Stimulated activated CD4-positive, alpha-beta T cell treated with anti-CD3 and anti-CD28 coated beads, Interleukin-4, amount 100 ng/mL, for 1 hour (primary cell): Measurements from ENCODE around the gene DNAJC11.
"Not testable (repeated sequence)": the region's sequence is repeated elsewhere in the genome, so short reads cannot be mapped to it uniquely, and the experiment has no call there.

Experiments used
- DNase-seq: peaks from one replicate; pipeline ENCODE4 v3.0.0-alpha.2; 2020

Gene DNAJC11

DNA sequence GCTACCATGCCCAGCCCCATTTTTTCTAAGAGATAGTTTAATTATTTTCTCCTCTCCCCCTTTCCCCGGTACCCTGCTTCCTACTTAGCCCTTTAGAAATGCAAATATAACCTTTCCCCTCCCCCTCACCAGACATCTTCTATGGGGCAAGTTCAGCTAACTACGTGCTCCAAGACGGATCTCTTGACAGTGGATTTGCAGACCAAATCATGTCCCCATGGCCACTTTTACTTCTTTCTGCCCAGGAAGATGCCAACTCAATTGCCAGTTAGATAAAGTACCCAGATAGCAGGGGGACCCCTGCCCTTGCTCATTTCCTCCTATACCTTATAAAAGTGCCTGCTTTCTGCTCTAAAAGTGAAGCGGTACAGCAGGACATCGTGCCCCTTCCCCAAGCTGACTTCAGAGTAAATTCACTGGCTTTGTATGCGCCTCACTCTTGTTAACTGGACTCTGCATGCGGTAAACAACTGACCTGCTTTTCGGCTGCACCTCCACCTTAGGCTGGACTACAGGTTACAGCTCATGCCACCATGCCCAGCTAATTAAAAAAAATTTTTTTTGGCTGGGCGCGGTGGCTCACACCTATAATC, 7.4 kb downstream of the DNAJC11 start:
- DNase-seq, result no peak

- DNase-seq, result no peak
Measured at GRCh38 chr1:6692956-6693355, 8.7 kb downstream of the DNAJC11 start.

DNA sequence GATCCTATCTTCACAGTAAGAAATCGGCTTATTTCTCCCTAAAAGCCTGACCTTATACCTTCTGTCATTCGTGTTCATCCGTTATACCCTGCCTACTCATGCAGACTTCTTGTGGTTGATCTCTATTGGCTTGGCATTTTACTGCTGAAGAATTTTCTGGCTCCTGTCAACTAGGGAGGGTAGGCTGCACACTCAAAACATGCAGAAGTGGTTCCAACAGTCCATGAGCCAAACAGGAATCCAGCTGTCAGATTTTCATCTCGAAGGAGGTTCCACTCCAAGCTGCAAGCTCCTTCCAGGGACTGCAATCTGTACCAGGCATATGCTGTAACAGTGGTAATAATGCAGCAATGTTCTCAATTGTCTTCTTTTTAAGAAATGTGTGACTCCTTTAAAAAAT, 10.1 kb downstream of the DNAJC11 start:
- DNase-seq, result no peak

DNA sequence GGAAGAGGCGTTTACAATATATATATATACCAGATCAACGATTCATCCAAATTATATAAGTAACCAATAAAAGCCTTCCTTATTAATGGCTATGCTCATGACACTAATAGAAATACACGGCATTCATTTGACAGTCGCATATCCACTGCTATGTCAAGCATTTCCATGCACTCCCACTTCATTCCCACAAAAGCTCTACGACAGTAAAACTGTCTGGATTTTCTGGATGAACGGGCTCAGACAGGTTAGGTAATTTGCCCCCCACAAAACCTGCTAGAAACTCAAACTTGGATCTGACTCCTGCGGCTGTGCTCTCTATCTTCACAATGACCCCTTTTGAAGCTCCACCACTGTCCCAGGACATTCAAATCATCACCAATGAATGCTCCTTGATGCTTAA, 11.4 kb downstream of the DNAJC11 start:
- no peak for DNase-seq

- DNase-seq, result no peak
Measured at GRCh38 chr1:6688757-6689156, 12.9 kb downstream of the DNAJC11 start.

DNA sequence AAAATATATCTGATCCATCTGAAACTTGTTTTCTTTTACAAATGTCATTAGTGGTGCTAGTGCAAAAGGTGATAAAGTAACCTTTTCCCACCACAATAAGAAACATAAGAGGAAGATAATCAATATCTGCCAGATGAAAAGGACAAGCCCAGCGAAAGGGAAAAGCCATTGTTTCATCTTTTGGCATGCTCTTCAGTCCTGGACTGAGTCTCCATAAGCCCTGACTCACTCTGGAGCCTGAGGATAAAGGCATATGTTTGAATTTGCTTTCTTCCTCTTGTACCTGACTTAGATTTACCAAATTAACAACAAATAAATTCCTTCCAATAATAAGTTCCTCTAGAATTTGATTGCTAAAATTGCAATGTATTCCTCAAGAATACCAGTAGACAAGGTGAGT, 13.6 kb downstream of the DNAJC11 start:
- no peak for DNase-seq

GRCh38 chr1:6686294-6686693, 15.3 kb downstream of the DNAJC11 start:
- DNase-seq, result no peak

DNA sequence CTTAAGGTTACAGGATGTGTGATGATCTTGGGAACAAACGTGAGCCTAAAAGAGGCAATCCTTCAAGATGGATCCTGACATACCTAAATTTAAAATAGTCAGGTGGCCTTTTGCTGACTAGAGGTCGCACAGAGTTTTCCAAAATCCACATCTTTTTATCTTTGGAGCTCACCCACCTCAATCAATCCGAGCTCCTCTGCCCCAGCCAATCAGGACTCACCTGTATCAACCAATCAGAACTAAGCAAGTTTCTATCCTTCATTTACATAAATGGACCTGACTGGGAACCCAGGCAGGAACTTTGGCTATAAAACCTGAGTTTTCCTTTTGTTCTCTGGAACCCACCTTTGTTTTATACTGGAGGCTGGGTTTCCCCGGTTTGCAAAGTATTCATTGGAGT, 16.2 kb downstream of the DNAJC11 start:
- DNase-seq, result no peak

DNA sequence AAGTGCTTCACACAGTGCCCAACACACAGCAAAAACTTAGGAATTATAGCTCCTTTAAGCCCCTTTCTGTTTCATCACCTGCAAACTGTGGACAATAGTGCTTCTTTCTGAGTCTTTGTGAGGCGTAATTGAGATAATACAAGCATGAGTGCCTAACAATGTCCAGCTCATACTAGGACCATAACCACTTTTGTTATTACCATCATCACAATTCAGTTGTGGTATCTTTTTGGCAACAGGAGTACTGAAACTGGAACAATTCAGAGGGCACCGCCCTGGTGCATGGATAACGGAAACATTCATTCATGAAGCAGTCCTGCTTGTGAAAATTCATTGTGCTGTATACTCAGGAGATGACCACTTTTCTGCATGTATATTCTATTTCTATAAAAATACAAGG, 18.2 kb downstream of the DNAJC11 start:
- DNase-seq, result no peak

- no peak for DNase-seq
Measured at GRCh38 chr1:6675941-6676340, 25.7 kb downstream of the DNAJC11 start.

- no peak for DNase-seq
Measured at GRCh38 chr1:6674771-6675170, 26.8 kb downstream of the DNAJC11 start.

DNA sequence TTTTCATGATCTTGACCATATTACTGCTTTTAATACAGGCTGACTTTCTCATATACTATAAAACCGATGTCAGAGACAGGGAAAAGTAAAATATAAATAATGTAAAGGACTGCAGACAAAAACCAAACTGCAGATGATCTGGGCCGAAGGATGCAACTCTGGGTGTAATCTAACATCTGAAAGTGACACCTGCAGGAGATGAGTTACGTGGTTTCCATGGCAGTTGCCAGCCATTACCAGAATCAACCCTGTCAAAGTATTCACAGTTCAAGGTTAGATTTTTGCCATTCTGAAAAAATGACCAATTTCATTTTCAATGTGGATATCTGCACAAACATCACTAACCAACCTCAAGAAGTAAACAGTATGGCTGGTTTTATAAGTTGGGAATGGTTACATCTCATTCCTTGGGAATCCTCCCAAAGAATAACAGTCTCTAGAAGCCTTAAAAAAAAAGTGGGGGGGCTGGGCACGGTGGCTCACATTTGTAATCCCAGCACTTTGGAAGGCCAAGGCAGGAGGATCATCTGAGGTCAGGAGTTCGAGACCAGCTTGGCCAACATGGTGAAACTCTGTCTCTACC, 27.7 kb downstream of the DNAJC11 start:
- DNase-seq, result no peak

DNA sequence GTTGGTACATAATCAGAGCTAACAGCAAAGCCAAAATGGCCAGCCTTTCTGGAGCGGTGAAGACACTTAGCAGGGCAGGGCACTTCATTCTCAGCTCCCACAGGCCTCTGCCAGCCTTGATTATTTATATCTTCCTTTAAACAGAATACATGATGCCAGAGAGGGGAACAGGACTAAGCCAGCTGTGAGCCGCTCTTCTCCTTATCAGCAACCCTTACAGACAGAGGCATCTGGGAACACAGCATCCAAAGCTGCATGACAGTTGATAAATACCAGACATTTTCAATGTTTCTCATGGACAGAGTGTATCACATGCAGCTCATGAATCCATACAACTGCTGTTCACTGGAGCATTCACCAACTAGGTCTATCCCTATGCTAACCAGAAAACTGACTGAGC, 29.1 kb downstream of the DNAJC11 start:
- no peak for DNase-seq

GRCh38 chr1:6668503-6668902, 33.1 kb downstream of the DNAJC11 start:
- no peak for DNase-seq

DNA sequence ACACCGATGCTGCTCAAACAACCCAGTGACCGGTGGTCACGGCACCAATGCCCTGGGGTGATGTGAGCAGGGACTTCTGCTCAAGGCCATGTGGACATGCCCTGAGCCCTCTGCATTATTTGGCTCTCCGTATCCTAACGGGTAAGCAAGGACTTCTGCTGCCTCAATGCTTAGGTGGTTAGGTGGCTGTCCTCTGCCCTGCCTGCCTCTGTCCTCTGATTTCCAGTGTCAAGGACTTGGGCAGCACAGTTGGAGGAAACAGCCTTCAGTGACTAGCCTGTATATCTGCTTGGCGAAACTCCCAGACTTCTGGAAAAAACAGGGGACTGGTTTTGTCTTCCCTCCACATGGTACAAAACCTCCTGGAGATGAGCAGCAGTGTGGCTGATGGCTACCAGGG, 34.5 kb downstream of the DNAJC11 start:
- DNase-seq, result no peak

GRCh38 chr1:6666696-6667095, 34.9 kb downstream of the DNAJC11 start:
- no peak for DNase-seq

GRCh38 chr1:6662468-6662867, 39.1 kb downstream of the DNAJC11 start:
- DNase-seq, result not testable (repeated sequence)

- no peak for DNase-seq
Measured at GRCh38 chr1:6660415-6661049, 41.1 kb downstream of the DNAJC11 start.

GRCh38 chr1:6658359-6659060, 43.1 kb downstream of the DNAJC11 start:
- no peak for DNase-seq

DNA sequence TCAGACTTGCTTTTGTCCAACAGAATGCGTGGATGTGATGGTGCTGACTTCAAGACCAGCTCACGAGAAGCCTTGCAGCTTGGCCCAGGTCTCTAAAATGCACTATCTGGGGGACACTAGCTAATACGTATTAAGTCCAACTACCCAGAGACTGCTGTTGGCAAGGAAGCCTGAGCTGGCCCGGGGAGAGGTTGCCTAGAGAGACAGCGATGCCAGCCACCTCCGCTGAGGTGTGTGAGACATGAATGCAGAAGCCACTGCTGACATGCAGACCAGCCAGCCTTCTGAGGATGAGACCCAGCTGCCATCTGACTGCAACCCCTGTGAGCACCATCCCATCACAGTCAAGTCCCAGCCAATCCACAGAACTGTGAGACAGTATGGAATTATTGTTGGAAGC, 44.5 kb downstream of the DNAJC11 start:
- DNase-seq, result no peak

GRCh38 chr1:6653436-6654290, 48.0 kb downstream of the DNAJC11 start:
- DNase-seq, result no peak

GRCh38 chr1:6652986-6653385, 48.6 kb downstream of the DNAJC11 start:
- no peak for DNase-seq

- no peak for DNase-seq
Measured at GRCh38 chr1:6651909-6652308, 49.7 kb downstream of the DNAJC11 start.
